IPS-20b (cell line): ENCODE data around the gene NTMT2.

ENCODE experiments used
- H3K27ac ChIP-seq: one replicate; pipeline ENCODE4 v1.5.1; 2013; ENCODE audit warnings: low read length
- H3K27me3 ChIP-seq: 2 replicates; pipeline ENCODE4 v1.6.1; 2013; ENCODE audit warnings: mild to moderate bottlenecking, low read length, inconsistent platforms; ENCODE audit not compliant: insufficient read depth
- H3K36me3 ChIP-seq: 2 replicates; pipeline ENCODE4 v1.6.1; 2013; ENCODE audit warnings: low read depth, mild to moderate bottlenecking, inconsistent platforms, low read length, moderate library complexity; ENCODE audit not compliant: insufficient read depth
- H3K4me1 ChIP-seq: 2 replicates; pipeline ENCODE4 v1.6.1; 2013; ENCODE audit warnings: mild to moderate bottlenecking, control low read depth, inconsistent platforms, low read length, moderate library complexity; ENCODE audit not compliant: insufficient read depth
- H3K4me3 ChIP-seq: 2 replicates; pipeline ENCODE4 v1.5.1; 2013; ENCODE audit warnings: mild to moderate bottlenecking, low read length, inconsistent platforms
- H3K9ac ChIP-seq: 2 replicates; pipeline ENCODE4 v1.6.1; 2013; ENCODE audit warnings: low read depth, mild to moderate bottlenecking, inconsistent platforms, low read length, moderate library complexity
- H3K9me3 ChIP-seq: 2 replicates; pipeline ENCODE4 v1.6.1; 2013; ENCODE audit warnings: mild to moderate bottlenecking, low read depth, low read length, inconsistent platforms; ENCODE audit not compliant: insufficient read depth

Gene NTMT2

GRCh38 chr1:170133766-170134495 is 11.8 kb upstream of the NTMT2 start:
- H3K9ac ChIP-seq, result no peak overlapping the region
- H3K9me3 ChIP-seq, result no peaks in the 10 kb centered on the region
- H3K4me3 ChIP-seq, result no peak overlapping the region
- no peaks in the 10 kb centered on the region for H3K27me3 ChIP-seq
- H3K4me1 ChIP-seq, result peaks cover 6% of the 10 kb centered on the region; the same call in 1 of the 2 replicates
- no peak overlapping the region for H3K27ac ChIP-seq
- no peaks in the 10 kb centered on the region for H3K36me3 ChIP-seq

DNA sequence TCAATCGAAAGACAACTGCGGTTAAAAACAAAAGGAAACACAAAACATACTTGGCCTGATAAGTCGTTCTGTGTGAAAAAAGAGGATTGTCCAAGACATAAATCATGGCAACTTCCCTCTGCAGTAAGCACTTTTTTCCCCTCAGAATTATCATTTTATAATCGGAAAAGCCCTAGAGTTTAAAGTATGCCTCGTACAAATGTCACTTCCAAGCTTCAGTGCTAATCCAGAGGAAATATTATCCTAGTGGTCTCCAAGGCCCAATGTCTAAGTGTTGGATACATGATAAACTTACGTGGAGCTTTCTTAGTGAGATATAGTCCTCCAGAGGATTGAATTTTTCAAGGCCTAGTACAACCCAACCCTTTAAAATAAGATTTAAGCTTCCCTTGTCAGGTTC is 11.2 kb upstream of the NTMT2 start:
- Histone ChIP-seq H3K9ac (no peak overlapping the region), H3K36me3 (no peaks in the 10 kb centered on the region), H3K4me3 (no peak overlapping the region), H3K9me3 (no peaks in the 10 kb centered on the region), H3K27me3 (no peaks in the 10 kb centered on the region), H3K4me1 (peaks cover 6% of the 10 kb centered on the region; the same call in 1 of the 2 replicates), H3K27ac (no peak overlapping the region)

DNA sequence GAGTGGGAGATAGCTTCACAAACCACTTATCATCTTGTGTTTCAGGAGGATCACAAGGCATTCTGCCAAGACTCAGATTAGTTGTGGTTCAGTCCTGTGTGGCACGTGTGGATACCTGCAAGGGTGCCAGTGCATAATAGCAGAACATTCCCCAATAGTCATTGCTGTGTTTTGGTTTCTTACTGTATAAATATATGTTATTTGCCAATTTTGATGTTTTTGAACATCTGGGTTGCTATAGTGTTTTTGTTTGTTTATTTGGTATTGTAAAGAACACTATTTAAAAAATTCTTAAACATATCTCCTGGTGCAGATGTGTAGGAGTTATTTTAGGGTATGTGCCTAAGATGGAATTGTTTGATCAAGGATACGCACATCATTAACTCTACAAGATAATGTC is 5.4 kb upstream of the NTMT2 start:
- H3K27ac ChIP-seq, result no peak overlapping the region
- no peak overlapping the region for H3K9ac ChIP-seq
- peaks cover 18% of the 10 kb centered on the region for H3K27me3 ChIP-seq

DNA sequence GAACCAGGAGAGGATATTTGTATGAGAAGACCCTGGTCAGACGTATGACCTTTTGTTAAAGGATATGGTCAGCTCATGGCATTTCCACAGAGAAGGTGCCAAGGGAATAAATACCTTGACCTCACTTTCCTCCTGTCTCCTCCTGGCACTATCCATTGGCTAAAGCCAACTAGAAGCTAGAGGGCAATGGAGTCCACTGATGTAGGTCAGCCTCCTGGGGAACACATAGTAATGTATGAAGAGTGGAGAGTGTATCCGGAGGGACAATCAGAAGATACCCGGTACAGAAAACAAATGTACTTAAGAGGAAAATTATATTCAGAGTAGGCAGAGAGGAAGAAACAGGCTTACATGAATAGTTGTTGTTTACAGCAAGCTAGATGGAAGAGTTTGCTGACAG is 698 bp upstream of the NTMT2 start:
- Histone ChIP-seq H3K27ac (no peak overlapping the region), H3K27me3 (peaks cover 36% of the 10 kb centered on the region), H3K36me3 (no peaks in the 10 kb centered on the region), H3K9ac (no peak overlapping the region), H3K4me1 (peaks cover 18% of the 10 kb centered on the region), H3K4me3 (peak overlapping the region; percentile 6), H3K9me3 (no peaks in the 10 kb centered on the region)

More for the DNA sequence above, 5.4 kb upstream of the NTMT2 start:
- no peak overlapping the region for H3K4me3 ChIP-seq
- H3K36me3 ChIP-seq, result no peaks in the 10 kb centered on the region
- H3K4me1 ChIP-seq, result peaks cover 4% of the 10 kb centered on the region
- no peaks in the 10 kb centered on the region for H3K9me3 ChIP-seq

- no peak overlapping the region for H3K9ac ChIP-seq
- no peak overlapping the region for H3K27ac ChIP-seq
- H3K4me1 ChIP-seq, result peaks cover 18% of the 10 kb centered on the region
- H3K36me3 ChIP-seq, result no peaks in the 10 kb centered on the region
- H3K9me3 ChIP-seq, result no peaks in the 10 kb centered on the region
- H3K27me3 ChIP-seq, result peaks cover 36% of the 10 kb centered on the region
- H3K4me3 ChIP-seq, result 0 out of 2 replicates have a peak overlapping the region, but pooled peaks have one; percentile 10
Observed at GRCh38 chr1:170146720-170147263, 1.0 kb downstream of the NTMT2 start.

DNA sequence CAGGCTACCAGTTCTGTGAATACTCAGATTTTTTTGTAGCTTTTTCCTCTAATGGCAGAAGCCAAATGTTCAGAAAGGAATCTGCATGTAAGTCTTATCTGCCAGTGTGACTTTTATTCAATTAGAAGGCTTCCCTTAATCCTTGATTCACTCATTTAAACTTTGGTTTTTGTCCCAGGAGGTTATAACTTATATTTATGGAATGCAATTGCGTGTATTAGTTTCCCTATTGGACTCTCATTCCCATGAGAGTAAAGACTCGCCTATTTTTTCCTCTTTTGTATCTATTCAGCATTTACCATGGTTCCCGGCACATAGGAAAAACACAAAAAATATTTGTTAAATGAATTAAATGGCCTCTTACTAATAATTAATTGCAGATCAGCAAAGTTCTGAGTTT is 3.5 kb downstream of the NTMT2 start:
- Histone ChIP-seq H3K9me3 (no peaks in the 10 kb centered on the region; the same call in 1 of the 2 replicates), H3K4me1 (peaks cover 18% of the 10 kb centered on the region), H3K9ac (no peak overlapping the region), H3K4me3 (no peak overlapping the region), H3K27ac (no peak overlapping the region), H3K36me3 (no peaks in the 10 kb centered on the region), H3K27me3 (peaks cover 29% of the 10 kb centered on the region)

DNA sequence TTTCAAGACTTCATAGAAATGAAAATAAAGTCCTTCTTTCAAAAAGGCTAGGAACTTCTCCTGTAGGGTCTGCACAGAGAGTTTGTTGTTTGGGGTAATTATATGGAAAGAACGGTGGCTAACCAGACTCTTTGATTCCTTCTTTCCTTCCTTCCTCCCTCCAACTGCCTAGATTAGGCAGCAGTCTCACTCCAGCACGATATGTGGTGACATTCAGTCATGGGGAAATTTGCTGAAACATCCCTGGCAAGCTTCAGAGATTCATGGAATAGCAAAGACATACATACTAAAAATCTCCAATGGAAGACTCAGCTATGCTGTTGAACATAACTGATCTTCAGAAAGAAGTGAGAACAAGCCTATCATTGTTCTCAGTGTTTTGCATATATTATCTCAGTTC is 4.3 kb downstream of the NTMT2 start:
- no peaks in the 10 kb centered on the region for H3K36me3 ChIP-seq
- peaks cover 17% of the 10 kb centered on the region for H3K4me1 ChIP-seq
- no peak overlapping the region for H3K27ac ChIP-seq
- no peaks in the 10 kb centered on the region; the same call in 1 of the 2 replicates for H3K9me3 ChIP-seq
- H3K4me3 ChIP-seq, result no peak overlapping the region
- H3K27me3 ChIP-seq, result peaks cover 21% of the 10 kb centered on the region
- H3K9ac ChIP-seq, result no peak overlapping the region

GRCh38 chr1:170150921-170151320 is 5.2 kb downstream of the NTMT2 start:
- H3K36me3 ChIP-seq, result no peaks in the 10 kb centered on the region
- H3K27ac ChIP-seq, result no peak overlapping the region
- peaks cover 16% of the 10 kb centered on the region for H3K27me3 ChIP-seq
- H3K4me1 ChIP-seq, result peaks cover 12% of the 10 kb centered on the region
- no peak overlapping the region for H3K4me3 ChIP-seq
- H3K9ac ChIP-seq, result no peak overlapping the region
- H3K9me3 ChIP-seq, result no peaks in the 10 kb centered on the region; the same call in 1 of the 2 replicates

- Histone ChIP-seq H3K4me3 (no peak overlapping the region), H3K9ac (no peak overlapping the region), H3K36me3 (no peaks in the 10 kb centered on the region), H3K27me3 (no peaks in the 10 kb centered on the region), H3K27ac (no peak overlapping the region), H3K9me3 (no peaks in the 10 kb centered on the region; the same call in 1 of the 2 replicates), H3K4me1 (no peaks in the 10 kb centered on the region)
Observed at GRCh38 chr1:170153417-170153816, 7.7 kb downstream of the NTMT2 start.

GRCh38 chr1:170155055-170155454 is 9.3 kb downstream of the NTMT2 start:
- no peaks in the 10 kb centered on the region for H3K27me3 ChIP-seq
- no peak overlapping the region for H3K27ac ChIP-seq
- H3K4me3 ChIP-seq, result no peak overlapping the region
- H3K36me3 ChIP-seq, result no peaks in the 10 kb centered on the region
- H3K9me3 ChIP-seq, result no peaks in the 10 kb centered on the region; the same call in 1 of the 2 replicates
- H3K9ac ChIP-seq, result no peak overlapping the region
- no peaks in the 10 kb centered on the region for H3K4me1 ChIP-seq

DNA sequence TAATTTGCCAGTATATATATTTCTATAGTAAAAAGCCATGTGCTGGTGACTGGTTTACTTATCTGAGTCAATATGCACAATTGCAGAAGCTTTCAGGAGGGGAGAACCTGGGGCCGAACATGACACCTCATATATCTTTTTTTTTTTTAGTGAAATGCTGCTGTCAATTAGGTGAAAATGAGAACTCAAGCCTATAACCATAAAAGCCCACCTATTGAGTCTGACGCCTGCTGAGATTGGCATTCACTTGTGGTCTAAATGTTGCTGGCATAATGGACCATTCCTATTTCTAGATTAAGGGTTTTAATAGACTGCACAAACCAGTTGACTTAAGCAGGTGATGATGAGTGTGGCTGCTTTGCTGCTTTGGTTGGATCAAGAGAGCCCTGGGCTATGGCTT is 10.8 kb downstream of the NTMT2 start:
- Histone ChIP-seq H3K4me1 (no peaks in the 10 kb centered on the region), H3K27ac (no peak overlapping the region), H3K9me3 (no peaks in the 10 kb centered on the region; the same call in 1 of the 2 replicates), H3K27me3 (no peaks in the 10 kb centered on the region), H3K4me3 (no peak overlapping the region), H3K36me3 (no peaks in the 10 kb centered on the region), H3K9ac (no peak overlapping the region)

DNA sequence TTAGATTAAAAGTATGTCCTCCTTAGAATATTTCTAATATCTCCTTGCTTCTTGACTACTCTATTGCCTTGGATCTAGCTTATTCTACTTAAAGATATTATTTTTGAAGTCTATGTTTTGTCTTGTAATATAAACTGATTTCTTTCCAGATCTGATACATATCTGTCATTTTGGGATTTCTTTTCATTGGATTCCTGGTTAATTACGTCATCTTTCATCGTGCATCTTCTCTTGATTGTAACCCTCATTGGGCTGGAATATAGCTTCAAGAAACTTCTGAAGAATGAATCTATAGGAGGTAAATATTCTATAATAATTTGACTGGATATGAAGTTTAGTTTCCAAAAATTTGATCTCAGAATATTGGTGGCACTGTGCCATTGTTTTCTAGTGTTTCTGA is 12.1 kb downstream of the NTMT2 start:
- Histone ChIP-seq H3K9ac (no peak overlapping the region), H3K27me3 (no peaks in the 10 kb centered on the region), H3K4me1 (no peaks in the 10 kb centered on the region), H3K36me3 (no peaks in the 10 kb centered on the region), H3K27ac (no peak overlapping the region), H3K9me3 (no peaks in the 10 kb centered on the region), H3K4me3 (no peak overlapping the region)
